Liver (tissue), 9 donors: ENCODE measurements around the gene SH3BP5L. TPM values are rescaled to one million over a fixed set of nuclear protein-coding genes. Genes with fewer than 3 reads are reported as not detected.
A peak's percentile ranks its signal among the peaks of the same experiment; 100 is the strongest.

ENCODE experiments used
- DNase-seq: peaks from one replicate; pipeline ENCODE4 v3.0.0-alpha.2; 2017; ENCODE audit warnings: low spot score
- H3K27ac ChIP-seq, 2 donors: one replicate each; pipeline ENCODE4 v1.7.0; 2013; ENCODE audit warnings: inconsistent platforms in 2 of 2, low read length in 2 of 2, control low read depth in 1 of 2, low read depth in 1 of 2, mild to moderate bottlenecking in 1 of 2
- H3K27me3 ChIP-seq, 4 donors: one replicate each; pipeline versions ENCODE4 v1.6.1 to v1.7.0; 2013; ENCODE audit warnings: low read length in 3 of 4, inconsistent platforms in 1 of 4, mild to moderate bottlenecking in 1 of 4, moderate library complexity in 1 of 4; ENCODE audit not compliant: control insufficient read depth in 4 of 4, insufficient read depth in 4 of 4
- H3K36me3 ChIP-seq, 4 donors: one replicate each; pipeline versions ENCODE4 v1.6.1 to v1.7.0; 2013; ENCODE audit warnings: low read length in 3 of 4, mild to moderate bottlenecking in 3 of 4, low read depth in 1 of 4, moderate library complexity in 1 of 4; ENCODE audit not compliant: control insufficient read depth in 4 of 4, insufficient read depth in 3 of 4
- H3K4me1 ChIP-seq, 4 donors: one replicate each; pipeline versions ENCODE4 v1.6.1 to v1.7.0; 2013; ENCODE audit warnings: low read length in 3 of 4, mild to moderate bottlenecking in 3 of 4, moderate library complexity in 1 of 4; ENCODE audit not compliant: control insufficient read depth in 4 of 4, insufficient read depth in 4 of 4
- H3K4me3 ChIP-seq, 3 donors: one replicate each; pipeline versions ENCODE4 v1.6.1 to v1.7.0; 2013; ENCODE audit warnings: low read length in 3 of 3, control low read depth in 1 of 3, low read depth in 1 of 3, mild to moderate bottlenecking in 1 of 3
- H3K9ac ChIP-seq, 2 donors: one replicate each; pipeline ENCODE4 v1.7.0; 2013; ENCODE audit warnings: low read length in 2 of 2, mild to moderate bottlenecking in 2 of 2, moderate library complexity in 2 of 2, control low read depth in 1 of 2, low read depth in 1 of 2
- H3K9me3 ChIP-seq, 4 donors: one replicate each; pipeline versions ENCODE4 v1.6.1 to v1.7.0; 2013; ENCODE audit warnings: low read length in 3 of 4; ENCODE audit not compliant: control insufficient read depth in 4 of 4
- FOXA1 ChIP-seq: IDR thresholded peaks from 2 replicates; pipeline ENCODE4 v1.6.1; 2016; ENCODE audit warnings: antibody characterized with exemption
- FOXA2 ChIP-seq: IDR thresholded peaks from 2 replicates; pipeline ENCODE4 v1.6.1; 2016; ENCODE audit warnings: antibody characterized with exemption
- GABPA ChIP-seq, 2 donors: IDR thresholded peaks in 1 of 2; conservative IDR thresholded peaks in 1 of 2; 2 replicates each; pipeline ENCODE4 v1.6.1; 2016; ENCODE audit warnings: antibody characterized with exemption in 2 of 2, mild to moderate bottlenecking in 1 of 2, moderate library complexity in 1 of 2
- HNF4A ChIP-seq, 2 donors: conservative IDR thresholded peaks; 2 replicates each; pipeline ENCODE4 v1.6.1; 2016; ENCODE audit warnings: antibody characterized with exemption in 2 of 2, mild to moderate bottlenecking in 2 of 2
- HNF4G ChIP-seq: IDR thresholded peaks from 2 replicates; pipeline ENCODE4 v1.6.1; 2016; ENCODE audit warnings: antibody characterized with exemption
- JUND ChIP-seq, 2 donors: IDR thresholded peaks; 2 replicates each; pipeline ENCODE4 v1.6.1; 2016; ENCODE audit warnings: antibody characterized with exemption in 2 of 2
- NR2F2 ChIP-seq: IDR thresholded peaks from 2 replicates; pipeline ENCODE4 v1.6.1; 2016; ENCODE audit warnings: antibody characterized with exemption
- RAD21 ChIP-seq, 2 donors: IDR thresholded peaks; 2 replicates each; pipeline ENCODE4 v1.6.1; 2016; ENCODE audit warnings: antibody characterized with exemption in 2 of 2, mild to moderate bottlenecking in 2 of 2
- RXRA ChIP-seq, 2 donors: IDR thresholded peaks; 2 replicates each; pipeline ENCODE4 v1.6.1; 2017 to 2018; ENCODE audit warnings: antibody characterized with exemption in 2 of 2, mild to moderate bottlenecking in 1 of 2
- SP1 ChIP-seq: IDR thresholded peaks from 2 replicates; pipeline ENCODE4 v1.6.1; 2018; ENCODE audit warnings: antibody characterized with exemption, mild to moderate bottlenecking
- YY1 ChIP-seq: IDR thresholded peaks from 2 replicates; pipeline ENCODE4 v1.6.1; 2016; ENCODE audit warnings: antibody characterized with exemption, mild to moderate bottlenecking
- WGBS: extraction: QIAGEN DNeasy Blood & Tissue Kit; methylation state at CpG from one replicate; pipeline ENCODE4 v1.1.7; 2013; 5-methylcytosine and 5-hydroxymethylcytosine counted together
- polyA plus RNA-seq, 2 donors: library from polyadenylated mRNA; stranded (reverse) in 1 of 2; unstranded in 1 of 2; fragments of 200-250 nt in 1 of 2; fragments of >200 nt in 1 of 2; fragmentation: Nextera tagmentation in 1 of 2; extraction: Ambion mirVana in 1 of 2; gene quantifications; one replicate each; pipeline versions ENCODE4 v1.2.1 to v1.2.3, GENCODE V29; 2013 to 2015
- total RNA-seq, 2 donors: library from RNA; depleted of rRNA; stranded (reverse); fragments of >200 nt; gene quantifications; one replicate each; pipeline ENCODE4 v1.2.3, GENCODE V29; 2014
- TF ChIP-seq, protein P1 (sequence below): IDR thresholded peaks from 2 replicates; pipeline ENCODE4 v1.6.1; 2016; ENCODE audit warnings: antibody characterized with exemption, mild to moderate bottlenecking
- TF ChIP-seq, protein P2 (sequence below): IDR thresholded peaks from 2 replicates; pipeline ENCODE4 v1.6.1; 2016; ENCODE audit warnings: antibody characterized with exemption
- donor health status: healthy.
- donor health status: healthy.
- donor health status: healthy.
- donor health status: healthy.
- donor health status: healthy.

Gene SH3BP5L
- total and polyA plus RNA-seq, 4 donors: 1.5 to 16.4 (median 12.4) TPM

DNA sequence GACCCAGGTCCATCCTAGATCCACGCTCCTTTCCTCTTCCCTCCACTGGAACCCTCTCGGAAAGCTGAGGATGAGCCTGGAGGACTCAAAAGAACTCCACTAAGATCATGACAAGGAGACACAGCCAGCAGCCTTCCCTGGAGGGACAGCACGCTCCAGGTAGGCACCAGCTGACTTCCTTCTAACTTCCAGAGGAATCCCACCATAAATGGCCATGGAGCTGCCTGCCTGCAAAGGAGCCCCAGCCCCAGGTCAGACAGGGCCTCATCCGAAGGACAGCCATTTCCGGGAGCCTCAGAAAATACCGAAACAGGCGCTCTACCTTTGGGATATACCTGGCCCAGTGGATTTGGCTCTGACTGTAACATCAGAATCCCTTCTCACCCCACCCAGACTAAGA lies 4.1 kb downstream of the SH3BP5L start (continued):
- TF ChIP-seq HNF4G (no peak), FOXA1 (no peak), RXRA (IDR thresholded peaks at IDR 0.05) (no peak)
- TF ChIP-seq, protein P1, sequence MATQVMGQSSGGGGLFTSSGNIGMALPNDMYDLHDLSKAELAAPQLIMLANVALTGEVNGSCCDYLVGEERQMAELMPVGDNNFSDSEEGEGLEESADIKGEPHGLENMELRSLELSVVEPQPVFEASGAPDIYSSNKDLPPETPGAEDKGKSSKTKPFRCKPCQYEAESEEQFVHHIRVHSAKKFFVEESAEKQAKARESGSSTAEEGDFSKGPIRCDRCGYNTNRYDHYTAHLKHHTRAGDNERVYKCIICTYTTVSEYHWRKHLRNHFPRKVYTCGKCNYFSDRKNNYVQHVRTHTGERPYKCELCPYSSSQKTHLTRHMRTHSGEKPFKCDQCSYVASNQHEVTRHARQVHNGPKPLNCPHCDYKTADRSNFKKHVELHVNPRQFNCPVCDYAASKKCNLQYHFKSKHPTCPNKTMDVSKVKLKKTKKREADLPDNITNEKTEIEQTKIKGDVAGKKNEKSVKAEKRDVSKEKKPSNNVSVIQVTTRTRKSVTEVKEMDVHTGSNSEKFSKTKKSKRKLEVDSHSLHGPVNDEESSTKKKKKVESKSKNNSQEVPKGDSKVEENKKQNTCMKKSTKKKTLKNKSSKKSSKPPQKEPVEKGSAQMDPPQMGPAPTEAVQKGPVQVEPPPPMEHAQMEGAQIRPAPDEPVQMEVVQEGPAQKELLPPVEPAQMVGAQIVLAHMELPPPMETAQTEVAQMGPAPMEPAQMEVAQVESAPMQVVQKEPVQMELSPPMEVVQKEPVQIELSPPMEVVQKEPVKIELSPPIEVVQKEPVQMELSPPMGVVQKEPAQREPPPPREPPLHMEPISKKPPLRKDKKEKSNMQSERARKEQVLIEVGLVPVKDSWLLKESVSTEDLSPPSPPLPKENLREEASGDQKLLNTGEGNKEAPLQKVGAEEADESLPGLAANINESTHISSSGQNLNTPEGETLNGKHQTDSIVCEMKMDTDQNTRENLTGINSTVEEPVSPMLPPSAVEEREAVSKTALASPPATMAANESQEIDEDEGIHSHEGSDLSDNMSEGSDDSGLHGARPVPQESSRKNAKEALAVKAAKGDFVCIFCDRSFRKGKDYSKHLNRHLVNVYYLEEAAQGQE: no peak
- TF ChIP-seq, protein P2, sequence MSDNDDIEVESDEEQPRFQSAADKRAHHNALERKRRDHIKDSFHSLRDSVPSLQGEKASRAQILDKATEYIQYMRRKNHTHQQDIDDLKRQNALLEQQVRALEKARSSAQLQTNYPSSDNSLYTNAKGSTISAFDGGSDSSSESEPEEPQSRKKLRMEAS: no peak

DNA sequence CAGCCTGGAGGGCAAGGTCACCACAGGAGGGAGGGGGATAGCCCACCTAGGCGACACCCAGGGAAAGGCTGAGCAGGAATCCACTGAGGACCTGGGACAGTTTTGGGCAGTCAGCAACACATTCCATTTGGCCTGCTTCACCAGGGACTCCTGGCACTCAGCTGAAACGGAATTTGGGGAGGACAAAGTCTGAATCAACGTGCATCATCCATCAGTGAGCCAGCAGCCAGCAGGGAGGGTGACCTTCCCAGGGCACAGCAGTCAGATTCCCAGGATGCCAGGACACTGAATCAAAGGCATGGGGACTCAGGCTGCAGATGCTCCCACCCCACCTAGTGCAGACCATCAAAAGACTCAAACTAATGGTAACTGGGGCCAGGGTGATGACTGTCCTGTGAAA lies 4.6 kb downstream of the SH3BP5L start:
- Histone ChIP-seq H3K4me1 (peaks cover 14 to 44% (median 37%) of the 10 kb centered on the region in 4 donors), H3K27ac (no peak overlapping the region), H3K9me3 (no peaks in the 10 kb centered on the region), H3K4me3 (no peak overlapping the region), H3K36me3 (peaks cover 4 to 13% (median 11%) of the 10 kb centered on the region in 4 donors), H3K27me3 (no peaks in the 10 kb centered on the region), H3K9ac (no peak overlapping the region)
- peak; percentile 30 for TF ChIP-seq SP1
- TF ChIP-seq HNF4A (conservative IDR thresholded peaks at IDR 0.05): peak; percentile 80 to 81
- TF ChIP-seq NR2F2: no peak
- no peak for TF ChIP-seq YY1
- TF ChIP-seq, protein P1: no peak
- no peak for TF ChIP-seq FOXA2
- peak; percentile 64 for TF ChIP-seq HNF4G
- no peak for TF ChIP-seq FOXA1
- peak; percentile 19 for DNase-seq
- 47% methylated on average over 3 of the region's 3 CpGs for WGBS

DNA sequence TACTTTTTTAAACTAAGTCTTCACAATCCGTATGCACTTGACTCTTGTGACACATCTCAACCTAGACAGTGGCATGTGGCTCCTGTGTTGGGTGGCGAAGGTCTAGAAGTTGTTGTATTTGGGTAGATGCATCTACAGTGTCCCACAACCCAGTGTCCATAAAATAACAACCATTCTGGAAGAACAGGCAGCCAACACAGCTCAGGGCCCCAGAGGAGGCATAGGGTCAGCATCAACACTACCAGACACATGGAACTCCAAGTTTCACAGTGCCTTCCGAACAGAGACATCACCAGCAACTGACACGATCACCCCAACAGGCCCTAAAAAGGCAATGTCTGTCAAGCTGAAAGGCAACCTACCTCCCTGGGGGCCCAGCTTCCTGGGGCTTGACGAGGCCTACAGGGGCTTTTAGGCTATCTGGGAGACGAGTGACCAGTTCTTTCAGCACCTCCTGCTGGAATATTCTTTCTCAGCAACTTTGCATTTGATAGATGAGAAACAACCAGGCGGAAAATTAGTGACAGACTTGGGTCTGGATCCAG lies 5.6 kb downstream of the SH3BP5L start:
- H3K27ac ChIP-seq: no peak overlapping the region
- no peak for DNase-seq
- H3K9ac ChIP-seq: no peak overlapping the region
- WGBS: 97% methylated on average over 7 of the region's 7 CpGs
- peaks cover 4 to 22% (median 15%) of the 10 kb centered on the region in 4 donors for H3K36me3 ChIP-seq
- no peak overlapping the region for H3K4me3 ChIP-seq
- no peaks in the 10 kb centered on the region for H3K9me3 ChIP-seq
- no peaks in the 10 kb centered on the region for H3K27me3 ChIP-seq
- TF ChIP-seq GABPA (IDR thresholded peaks at IDR 0.05 in 1 of 2, conservative IDR thresholded peaks at IDR 0.05 in 1 of 2) (no peak), RAD21 (IDR thresholded peaks at IDR 0.05) (no peak), JUND (IDR thresholded peaks at IDR 0.05) (no peak)
- H3K4me1 ChIP-seq: peaks cover 13 to 40% (median 34%) of the 10 kb centered on the region in 4 donors
